Stimulated activated CD4-positive, alpha-beta T cell treated with anti-CD3 and anti-CD28 coated beads, TNF-alpha, amount 100 ng/mL, for 4 hours (primary cell): ENCODE results near the gene DLEC1.
"Not testable (repeated sequence)": the region's sequence is repeated elsewhere in the genome, so short reads cannot be mapped to it uniquely, and the experiment has no call there.

Source experiments
- DNase-seq, 3 experiments: peaks; one replicate each; pipeline ENCODE4 v3.0.0-alpha.2; 2020; ENCODE audit warnings: low read depth in 3 of 3

Gene DLEC1

DNA sequence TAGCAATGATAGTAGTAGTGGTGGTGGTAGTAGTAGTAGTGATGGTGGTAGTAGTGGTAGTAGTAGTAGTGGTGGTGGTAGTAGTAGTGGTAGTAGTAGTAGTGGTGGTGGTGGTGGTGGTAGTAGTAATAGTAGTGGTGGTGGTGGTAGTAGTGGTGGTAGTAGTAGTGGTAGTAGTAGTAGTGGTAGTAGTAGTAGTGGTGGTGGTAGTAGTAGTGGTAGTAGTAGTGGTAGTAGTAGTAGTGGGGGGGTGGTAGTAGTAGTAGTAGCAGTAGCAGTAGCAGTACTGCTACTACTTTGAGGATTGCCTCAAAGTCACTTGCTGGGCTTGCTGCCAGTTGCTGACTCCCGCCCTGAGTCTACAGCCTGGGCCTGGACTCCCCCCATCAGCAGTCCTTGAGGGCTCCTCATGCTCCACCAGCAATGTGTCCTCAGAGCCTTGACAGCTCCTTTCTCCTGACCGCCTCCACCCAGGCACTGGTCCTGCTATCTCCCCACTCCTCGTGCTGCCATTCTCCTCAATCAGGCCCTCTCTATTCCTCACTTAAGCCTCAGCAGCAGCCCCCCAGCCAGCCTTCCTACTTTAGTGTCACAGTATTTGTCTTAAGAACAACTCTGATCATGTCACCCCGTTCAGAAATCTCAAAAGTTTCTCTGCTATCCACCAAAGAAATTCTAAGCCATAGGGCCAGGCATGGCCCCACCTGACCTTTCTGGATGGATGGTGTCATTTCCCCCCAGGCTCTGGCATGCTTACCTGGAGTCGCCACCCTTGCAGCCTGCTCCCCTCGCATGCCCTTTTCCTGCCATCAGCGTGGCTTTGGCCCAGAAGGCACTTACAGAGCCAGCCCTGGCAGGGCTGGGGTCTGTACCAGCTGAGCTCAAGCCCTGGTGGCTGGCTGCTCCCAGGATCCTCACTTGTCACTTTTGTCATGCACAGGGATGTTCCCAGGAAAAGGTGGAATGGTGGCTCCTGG, 45.6 kb downstream of the DLEC1 start:
- DNase-seq: no peak

DNA sequence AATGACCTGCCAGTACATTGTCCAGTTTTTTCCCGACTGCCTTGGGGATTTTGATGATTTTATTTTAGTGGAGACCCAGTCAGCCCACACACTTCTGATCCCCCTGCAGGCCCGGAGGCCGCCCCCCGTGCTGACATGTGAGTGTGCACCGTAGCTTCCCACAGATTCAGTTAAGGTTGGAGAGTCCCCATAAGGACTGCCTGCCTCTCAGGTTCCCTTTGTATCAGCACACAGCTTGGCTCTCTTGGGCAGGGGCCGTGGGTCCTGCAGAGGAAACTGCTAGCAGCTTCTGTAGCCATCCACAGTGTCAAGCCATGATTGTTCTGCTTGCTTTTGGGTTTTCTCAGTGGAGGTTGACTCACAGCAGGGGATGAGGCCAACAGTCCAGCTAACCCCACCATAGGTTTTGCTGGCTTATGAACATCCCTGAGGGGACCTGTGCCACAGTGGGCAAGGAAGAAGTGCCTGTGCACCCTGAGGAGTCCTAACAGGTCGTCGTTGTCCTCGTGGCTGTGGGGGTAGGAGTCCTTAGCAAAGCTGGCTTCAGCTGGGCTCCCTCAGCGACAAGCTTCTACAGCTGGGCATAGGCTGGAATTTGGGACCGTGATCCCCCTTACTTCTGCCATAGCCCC, 46.4 kb downstream of the DLEC1 start:
- DNase-seq: no peak

DNA sequence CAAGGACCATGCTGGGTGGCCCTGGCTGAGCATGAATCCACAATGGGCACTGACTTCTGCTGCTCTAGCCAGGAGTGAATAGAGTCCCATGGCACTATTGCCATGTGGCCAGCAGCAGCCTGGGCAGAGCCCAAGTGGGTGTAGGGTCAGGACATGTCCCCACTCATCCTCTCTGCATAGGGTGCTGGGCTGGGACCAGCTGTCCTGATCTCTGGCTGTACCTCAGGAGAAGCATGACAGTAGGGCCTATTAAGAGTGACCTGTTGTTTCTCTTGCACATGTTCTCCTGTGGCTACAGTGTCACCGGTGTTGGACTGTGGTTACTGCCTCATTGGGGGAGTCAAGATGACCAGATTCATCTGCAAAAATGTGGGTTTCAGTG, 46.9 kb downstream of the DLEC1 start:
- DNase-seq: no peak

DNA sequence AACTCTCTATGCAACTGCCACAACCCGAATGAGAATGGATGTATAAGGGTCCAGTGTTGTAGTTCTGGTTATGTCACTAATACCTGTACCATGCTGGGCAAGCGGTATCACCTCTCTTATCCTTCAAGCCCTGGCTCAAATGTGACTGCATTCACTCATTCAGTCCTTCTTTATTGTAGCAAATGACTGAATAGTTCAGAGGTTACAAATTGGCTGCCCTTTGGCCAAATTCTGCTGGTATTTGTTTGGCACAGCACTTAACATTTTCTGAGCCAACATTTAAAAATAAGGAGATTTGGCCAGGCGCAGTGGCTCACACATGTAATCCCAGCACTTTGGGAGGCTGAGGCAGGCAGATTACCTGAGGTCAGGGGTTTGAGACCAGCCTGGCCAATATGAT, 47.5 kb downstream of the DLEC1 start:
- DNase-seq: no peak

DNA sequence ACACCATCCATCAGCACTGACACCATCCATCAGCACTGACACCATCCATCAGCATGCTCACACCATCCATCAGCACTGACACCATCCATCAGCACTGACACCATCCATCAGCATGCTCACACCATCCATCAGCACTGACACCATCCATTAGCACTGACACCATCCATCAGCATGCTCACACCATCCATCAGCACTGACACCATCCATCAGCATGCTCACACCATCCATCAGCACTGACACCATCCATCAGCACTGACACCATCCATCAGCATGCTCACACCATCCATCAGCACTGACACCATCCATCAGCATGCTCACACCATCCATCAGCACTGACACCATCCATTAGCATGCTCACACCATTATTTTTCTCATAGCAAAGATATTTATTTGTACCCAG, 48.3 kb downstream of the DLEC1 start:
- DNase-seq: not testable (repeated sequence)

DNA sequence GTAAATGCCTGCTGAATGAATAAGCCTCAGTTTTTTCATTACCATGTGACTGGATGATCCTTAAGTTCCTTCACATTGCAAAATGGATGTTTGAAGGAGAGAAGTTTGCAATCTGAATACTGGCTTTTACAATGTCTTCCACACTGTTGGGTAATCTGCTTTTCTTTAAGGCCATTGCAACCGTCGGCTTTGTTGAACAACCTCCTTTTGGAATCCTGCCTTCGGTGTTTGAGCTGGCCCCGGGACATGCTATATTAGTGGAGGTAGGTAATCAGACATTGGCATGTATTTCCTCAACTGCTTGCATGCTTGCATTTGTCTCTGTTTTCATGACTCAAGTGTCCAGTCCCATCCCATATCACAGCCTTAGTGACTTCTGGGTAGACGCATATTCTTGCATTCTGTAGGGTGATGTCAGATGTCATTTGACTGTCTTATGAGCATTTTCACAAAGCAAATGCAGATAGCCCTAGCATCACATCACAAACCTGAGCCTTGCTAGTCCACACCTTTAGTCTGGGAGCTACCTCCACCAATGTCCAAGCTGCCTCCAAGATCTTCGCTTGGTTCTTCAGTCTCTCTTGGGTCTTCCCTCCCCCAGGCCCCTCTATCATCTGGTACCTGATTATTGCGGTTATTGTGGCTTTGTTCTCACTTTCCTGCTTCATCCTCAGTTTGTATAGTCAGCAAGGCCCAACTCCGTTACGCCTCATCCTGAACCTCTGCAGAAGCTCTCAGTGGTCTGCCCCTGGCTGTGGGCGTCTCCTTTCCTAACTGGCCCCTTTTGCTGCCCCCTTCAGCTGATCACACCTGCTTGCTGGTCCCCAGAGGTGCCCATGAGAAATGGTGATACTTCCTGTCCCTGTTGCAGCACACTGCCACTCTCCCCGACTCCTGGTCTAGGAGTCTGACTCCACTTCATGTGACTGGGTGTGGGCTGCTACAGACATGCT, 49.4 kb downstream of the DLEC1 start:
- no peak for DNase-seq

DNA sequence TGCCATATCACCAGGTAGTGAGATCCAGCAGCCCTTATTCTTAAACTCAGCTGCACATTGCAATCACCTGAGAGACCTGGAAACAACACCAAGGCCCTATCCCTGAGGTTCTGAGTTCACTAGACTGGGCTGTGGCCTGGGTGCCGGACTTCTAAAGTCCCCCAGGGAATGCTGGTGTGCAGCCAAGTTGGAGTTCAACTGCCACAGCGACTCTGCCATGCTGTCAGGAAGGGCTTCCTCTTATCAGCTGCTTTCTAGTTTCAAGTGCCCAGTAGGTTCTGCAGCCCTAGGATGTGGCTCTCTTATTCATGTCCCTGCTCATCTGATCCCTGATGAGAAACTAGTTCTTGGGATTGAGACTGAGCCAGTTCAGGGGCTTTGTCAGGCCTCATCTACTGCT, 50.2 kb downstream of the DLEC1 start:
- DNase-seq: no peak

DNA sequence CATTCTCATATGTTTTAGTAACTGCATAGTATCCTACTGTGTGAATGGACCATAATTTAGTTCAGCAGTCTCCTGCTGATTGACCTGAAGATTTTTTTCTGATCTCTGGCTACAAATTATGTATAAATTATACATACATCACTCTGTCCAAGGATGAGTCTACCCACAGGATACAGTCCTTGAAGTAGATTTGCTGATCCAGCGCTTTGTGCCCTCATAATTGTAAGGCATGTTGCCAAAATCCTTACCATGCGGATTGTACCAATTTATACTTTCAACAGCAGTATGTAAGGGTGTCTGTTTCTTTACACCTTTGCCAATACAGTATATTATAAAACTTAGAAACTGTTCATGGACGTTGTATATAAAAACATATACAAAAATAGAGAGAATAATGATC, 51.4 kb downstream of the DLEC1 start:
- DNase-seq: no peak

DNA sequence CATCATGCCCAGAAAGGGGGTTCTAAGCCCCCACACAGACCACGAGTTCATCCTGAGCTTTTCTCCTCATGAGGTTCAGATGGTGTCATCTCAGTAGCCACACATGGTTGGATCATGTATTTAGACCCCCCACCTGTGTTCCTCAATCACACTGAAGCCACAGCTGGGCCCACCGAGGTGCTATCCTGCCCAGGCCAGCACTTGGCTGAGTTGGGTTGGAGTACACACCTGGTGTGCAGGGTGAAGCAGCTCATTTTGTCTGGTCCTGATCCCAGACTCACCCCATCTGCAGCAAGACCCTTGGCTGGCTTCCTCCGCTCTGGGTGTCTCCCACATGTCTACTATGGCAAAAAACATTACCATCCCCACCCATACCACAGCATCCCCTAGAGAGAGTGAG, 56.0 kb downstream of the DLEC1 start:
- DNase-seq: no peak

DNA sequence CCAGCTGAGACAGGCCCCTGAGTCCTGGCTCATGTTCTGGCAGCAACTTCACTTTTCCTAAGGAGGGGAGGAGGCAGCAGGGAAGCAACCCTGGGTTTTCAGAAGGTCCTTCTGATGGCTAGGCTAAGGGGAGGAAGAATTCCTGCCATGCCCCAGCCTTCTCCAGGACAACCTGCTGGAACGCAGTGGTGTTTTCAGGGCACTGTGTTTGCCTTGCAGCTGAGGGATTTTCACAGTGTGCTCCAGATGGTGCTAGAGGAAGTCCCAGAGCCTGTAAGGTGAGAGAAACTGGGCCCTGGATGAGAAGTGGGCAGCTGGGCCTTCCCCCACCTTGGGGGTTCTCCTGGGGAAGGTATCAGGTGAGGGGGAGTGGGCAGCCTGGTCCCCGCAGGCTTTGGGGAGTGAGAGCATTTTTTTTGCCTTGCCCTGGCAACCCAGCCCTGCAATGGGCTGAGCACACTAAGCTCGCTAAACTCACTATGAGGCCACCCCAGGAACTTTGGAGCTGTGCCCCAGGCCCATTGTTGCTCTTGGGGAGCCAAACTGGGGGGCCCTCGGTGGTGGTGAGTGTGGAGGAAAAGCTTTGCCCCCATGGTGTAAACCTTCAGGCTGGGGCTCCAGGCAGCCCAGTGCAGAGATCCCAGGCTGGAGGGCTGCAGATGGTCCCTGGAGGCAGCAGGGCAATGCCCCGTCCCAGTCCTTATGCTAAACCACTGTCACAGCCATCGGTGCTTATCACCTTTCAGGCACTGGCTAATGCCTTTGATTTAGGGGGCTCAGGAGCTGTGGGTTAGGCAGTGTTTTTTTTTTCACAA, 56.9 kb downstream of the DLEC1 start:
- no peak for DNase-seq

DNA sequence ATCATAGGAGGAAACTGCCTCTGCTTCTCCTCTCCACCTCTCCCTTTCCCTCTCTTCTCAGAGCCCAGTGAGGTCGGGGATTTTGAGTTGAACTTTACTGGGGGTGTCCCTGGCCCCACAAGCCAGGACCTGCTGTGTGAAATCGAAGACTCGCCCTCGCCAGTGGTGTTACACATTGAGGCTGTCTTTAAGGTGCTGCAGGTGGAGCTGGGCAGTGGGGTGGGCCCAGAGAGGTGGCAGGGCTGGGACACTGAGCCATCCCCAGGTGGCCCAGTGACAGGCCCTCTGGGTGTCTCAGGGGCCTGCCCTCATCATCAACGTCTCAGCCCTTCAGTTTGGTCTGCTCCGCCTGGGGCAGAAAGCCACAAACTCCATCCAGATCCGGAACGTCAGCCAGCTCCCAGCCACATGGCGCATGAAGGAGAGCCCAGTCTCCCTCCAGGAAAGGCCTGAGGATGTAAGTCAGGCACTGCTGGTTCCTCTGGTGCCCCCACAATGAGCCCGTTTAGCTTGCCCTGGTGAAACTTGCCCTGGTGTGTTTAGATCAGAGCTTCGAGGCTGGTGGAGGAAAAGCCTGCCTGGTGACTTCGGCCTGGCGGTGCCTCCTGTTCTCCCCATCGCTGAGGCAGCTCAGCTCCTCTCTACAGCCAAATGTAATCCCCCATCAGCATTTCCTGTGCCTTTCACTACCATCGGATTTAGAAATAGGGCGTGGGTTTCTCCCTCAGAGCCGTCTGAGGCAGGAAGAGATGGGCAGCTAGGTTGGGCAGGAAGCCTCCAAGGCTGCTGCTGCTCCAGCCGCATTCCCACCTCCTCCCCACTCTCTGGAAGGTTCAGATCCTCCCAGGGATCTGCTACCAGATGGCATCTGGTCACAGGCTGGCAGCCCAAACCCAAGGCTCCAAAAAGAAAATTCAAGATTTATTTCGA, 58.7 kb downstream of the DLEC1 start:
- no peak for DNase-seq

DNA sequence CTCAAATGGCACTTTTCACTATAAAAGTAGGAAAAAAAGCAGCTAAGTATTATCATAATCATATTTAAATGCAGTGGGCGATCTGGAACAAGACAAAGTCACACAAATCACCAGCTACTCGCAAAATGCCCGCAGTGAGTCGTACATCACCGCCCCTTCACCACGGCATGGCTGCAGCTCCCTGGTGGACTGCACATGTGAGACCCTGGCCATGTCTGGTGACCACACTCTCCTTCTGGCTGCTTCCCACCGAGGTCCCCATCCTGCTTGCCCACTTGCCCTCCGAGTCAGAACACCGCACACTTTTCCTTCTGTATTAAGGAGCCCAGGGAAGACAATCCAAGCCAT, 59.3 kb downstream of the DLEC1 start:
- DNase-seq: no peak

DNA sequence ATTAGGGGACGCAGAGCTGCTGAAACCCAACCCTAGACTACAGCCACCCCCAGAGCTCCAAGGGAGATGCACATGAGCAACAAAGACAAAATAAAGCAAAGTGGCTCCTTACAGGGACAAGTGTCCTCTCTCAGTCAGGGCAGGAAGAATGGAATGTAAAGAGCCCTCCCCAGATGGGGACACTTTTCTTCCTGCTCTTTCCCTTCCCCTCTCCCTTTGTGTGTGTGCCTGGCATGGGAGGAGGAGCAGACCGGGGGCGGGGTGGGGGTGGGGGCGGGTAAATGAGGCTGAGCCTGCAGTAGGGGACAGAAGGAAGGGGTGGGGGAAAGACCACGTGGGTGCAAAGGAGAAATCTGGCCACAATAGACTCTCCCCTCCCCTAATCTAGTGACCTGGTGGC, 60.5 kb downstream of the DLEC1 start:
- no peak for DNase-seq

DNA sequence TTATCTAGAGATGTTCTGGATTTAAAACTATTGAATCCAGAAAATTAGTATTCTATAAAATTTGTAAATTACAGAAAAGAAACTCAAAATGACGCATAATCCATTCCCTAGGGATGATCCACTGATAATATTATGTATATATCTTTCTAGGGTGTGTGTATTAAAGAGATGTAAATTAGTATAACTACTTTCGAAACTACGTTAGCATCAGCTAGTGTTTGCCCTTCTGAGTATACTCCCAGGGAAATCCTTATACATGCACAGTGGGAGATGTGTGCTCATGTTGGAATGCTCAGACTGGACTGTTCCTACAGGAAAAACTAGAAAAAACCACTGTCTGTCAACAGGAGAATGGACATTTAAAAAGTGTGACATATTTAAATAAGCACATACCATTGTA, 61.5 kb downstream of the DLEC1 start:
- DNase-seq: no peak

DNA sequence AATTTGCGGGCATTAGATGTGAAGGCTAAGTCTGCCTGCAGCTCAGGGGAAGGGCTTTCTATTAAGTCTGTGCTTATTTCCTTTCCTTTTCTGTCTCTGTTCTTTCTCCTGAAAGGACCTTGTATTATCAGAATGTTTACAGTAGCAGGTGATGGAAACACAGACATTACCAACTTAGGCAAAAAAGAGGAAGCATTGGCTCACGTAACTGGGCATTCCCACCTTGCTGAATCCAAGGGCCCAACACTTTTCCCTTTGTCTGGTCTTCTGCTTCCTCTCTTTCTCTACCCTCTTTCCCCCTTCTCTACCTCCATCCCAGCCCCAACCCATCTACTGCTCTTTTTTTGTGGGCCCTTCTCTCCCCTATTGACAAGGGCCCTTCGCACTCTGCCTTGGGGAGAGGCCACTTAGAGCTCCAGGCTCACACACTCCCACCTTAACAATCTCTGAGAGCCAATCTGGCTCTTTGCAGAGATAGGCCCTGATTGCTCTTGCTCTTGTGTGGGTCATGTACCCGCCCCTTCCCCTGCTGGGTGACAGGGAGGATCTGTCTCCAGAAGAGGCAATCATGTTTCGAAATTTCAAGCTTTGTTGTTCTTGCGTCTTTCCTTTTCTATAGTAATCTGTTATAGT, 62.9 kb downstream of the DLEC1 start:
- no peak for DNase-seq

DNA sequence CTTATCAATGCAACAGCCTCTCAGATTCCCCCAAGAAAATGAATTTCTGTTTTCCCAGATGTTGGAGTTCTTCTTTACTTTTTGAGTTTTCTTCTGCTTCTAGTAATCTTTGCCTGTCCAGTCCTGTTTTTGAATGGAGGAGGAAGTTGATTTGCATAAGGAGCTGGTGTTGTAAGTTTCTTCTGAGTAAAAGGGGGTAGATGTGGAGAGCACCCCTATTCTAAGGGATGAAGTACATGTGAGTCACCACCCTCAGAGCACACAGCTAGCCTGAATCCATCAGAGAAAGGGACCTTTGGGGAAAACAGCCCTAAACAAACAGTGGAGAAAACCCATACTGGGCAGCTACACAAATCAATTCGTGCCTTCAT, 63.4 kb downstream of the DLEC1 start:
- DNase-seq: no peak

DNA sequence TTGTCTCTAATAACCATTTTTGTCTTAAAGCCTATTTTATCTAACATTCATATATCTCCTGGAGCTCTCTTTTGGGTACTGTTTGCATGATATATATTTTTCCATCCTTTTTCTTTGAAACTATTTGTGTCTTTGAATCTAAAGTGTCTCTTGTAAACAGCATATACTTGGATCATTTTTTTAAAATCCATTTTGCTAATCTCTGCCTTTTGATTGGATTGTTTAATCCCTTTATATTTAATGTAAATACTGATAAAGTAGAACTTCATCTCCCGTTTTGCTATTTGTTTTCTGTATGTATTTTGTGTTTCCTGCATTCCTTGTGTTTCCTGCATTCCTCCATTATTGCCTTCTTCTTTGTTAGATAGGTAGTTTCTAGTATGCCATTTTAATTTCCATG, 66.5 kb downstream of the DLEC1 start:
- DNase-seq: no peak

DNA sequence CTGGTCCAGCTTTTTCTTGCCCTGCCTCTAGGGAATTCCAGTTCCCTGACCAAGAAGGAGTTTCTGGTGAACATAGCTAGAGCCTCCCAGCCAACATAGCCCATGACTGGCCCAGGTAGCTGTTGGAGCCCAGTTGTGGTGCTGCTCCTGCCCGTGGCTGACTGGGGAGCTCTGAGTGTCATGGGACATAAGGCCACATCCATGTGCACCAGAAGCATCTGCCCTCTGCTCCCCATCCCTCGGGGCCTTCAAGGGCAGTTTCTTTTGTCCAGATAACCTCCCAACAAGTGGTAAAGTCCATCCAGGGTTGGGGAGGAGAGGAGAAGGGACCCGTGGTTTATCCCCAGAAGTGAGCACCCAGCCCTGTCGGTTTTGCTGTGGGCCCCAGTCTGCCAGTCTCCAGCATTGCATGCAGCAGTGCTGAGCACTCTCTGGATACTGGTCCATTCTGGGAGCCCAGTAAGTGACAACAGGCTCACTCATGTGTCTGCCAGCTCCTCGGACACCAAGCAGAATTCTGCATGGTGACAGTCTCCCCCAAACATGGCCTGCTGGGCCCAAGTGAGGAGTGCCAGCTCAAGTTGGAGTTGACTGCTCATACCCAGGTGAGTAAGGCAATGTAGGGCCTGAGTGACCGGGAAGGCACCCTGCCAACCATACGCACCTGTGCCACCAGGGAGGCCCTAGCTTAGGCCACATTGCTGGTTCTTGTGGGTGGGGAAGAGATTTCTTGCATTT, 69.1 kb downstream of the DLEC1 start:
- DNase-seq: no peak
